ENCODE data around the gene SFMBT2. TPM values are rescaled to one million over a fixed set of nuclear protein-coding genes. Genes with fewer than 3 reads are reported as not detected.

The SFMBT2 gene
- total RNA-seq, 2 experiments from 2014 or later = 7.9 to 8.3 TPM

Small RNAs within 50 kb of the gene (small RNA-seq; reads per million reads assigned to genes)
- gene AL590095.2 (not detected), gene COX6CP17 (not detected)

Data from OCI-LY7 (cell line).